ENCODE results near the gene LIMA1. TPM values are rescaled to one million over a fixed set of nuclear protein-coding genes. Genes with fewer than 3 reads are reported as not detected.
"Not testable (repeated sequence)": the region's sequence is repeated elsewhere in the genome, so short reads cannot be mapped to it uniquely, and the experiment has no call there.

LIMA1 gene
- total and polyA plus RNA-seq, 2 of the 4 experiments (the other 2 are of a cell fraction) = 126 to 163 TPM

GRCh38 chr12:50275127-50275526 is 8.2 kb downstream of the LIMA1 start:
- H3K9ac ChIP-seq (ENCODE audit: low read depth, low read length); intact Hi-C loops (cut with micrococcal nuclease); H2BK15ac ChIP-seq (ENCODE audit: low read depth, low read length); H2AK5ac ChIP-seq (ENCODE audit: low read depth, low read length); H3K9me1 ChIP-seq (ENCODE audit: insufficient read depth, low read length); H3K23ac ChIP-seq (ENCODE audit: low read depth, low read length); in situ Hi-C loops (cut with MboI; ENCODE audit: low sequenced_read_pairs); H4K5ac ChIP-seq (ENCODE audit: low read depth, low read length); H3K9me3 ChIP-seq (ENCODE audit: control insufficient read depth, insufficient read depth, low read length); H3K4me2 ChIP-seq (ENCODE audit: low read depth, low read length); dilution Hi-C loops (cut with HindIII; ENCODE audit: low sequenced_read_pairs, unreplicated experiment); BruUV-seq (replicated peaks); H2AFZ ChIP-seq (replicated peaks; ENCODE audit: low read length, poor library complexity); H3K4me3 ChIP-seq (ENCODE audit: insufficient read depth, low read depth, low read length); H2BK20ac ChIP-seq (ENCODE audit: low read depth, low read length); H3K27ac ChIP-seq (ENCODE audit: insufficient read depth, low read length); H2AK9ac ChIP-seq (replicated peaks; ENCODE audit: low read depth, low read length, poor library complexity); H3K36me3 ChIP-seq (ENCODE audit: control insufficient read depth, insufficient read depth, low read length); H4K91ac ChIP-seq (ENCODE audit: insufficient read depth, low read depth, low read length); H3K79me1 ChIP-seq (ENCODE audit: low read depth in 1 of 2, low read length in 2 of 2); DNase-seq; ATAC-seq (ENCODE audit: low read depth); H4K8ac ChIP-seq (ENCODE audit: low read depth in 2 of 2, low read length in 2 of 2); H3K4me1 ChIP-seq (ENCODE audit: control insufficient read depth, insufficient read depth, low read length); H2BK5ac ChIP-seq (ENCODE audit: low read depth, low read length, poor library complexity, severe bottlenecking); H4K20me1 ChIP-seq (ENCODE audit: insufficient read depth, low read length); H3K27me3 ChIP-seq (ENCODE audit: control insufficient read depth, insufficient read depth, low read length); H3K4ac ChIP-seq (ENCODE audit: low read depth, low read length); H2BK120ac ChIP-seq (ENCODE audit: low read depth, low read length); POLR2A ChIA-PET (ENCODE audit: unreplicated experiment); H3K14ac ChIP-seq (replicated peaks; ENCODE audit: low read depth, low read length); H3K18ac ChIP-seq (ENCODE audit: low read depth, low read length); H3K56ac ChIP-seq (ENCODE audit: extremely low read depth, insufficient read depth, low read length): not testable (repeated sequence)
- WGBS, 2 experiments (ENCODE audit: extremely low coverage in 2 of 2, insufficient read length in 1 of 2) = no CpG with 5 or more reads among the region's 5 CpGs
- CTCF ChIA-PET = interaction anchor here (0.6 to 0.8 kb wide), 3 partner anchors 15 to 87 kb away, joined by 3 to 5 read pairs (median 4); no protein-coding TSS in a partner anchor

All from IMR-90 (cell line).